Cerebellar nuclear complex (tissue), 1 donor: ENCODE measurements around the gene SPG7.

Experiments
- DNase-seq, 2 experiments: peaks; one replicate each; lab custom pipeline; 2025; lab: John Stamatoyannopoulos, UW

SPG7 gene

GRCh38 chr16:89547291-89547690 is 39.1 kb downstream of the SPG7 start:
- DNase-seq, result no peak

GRCh38 chr16:89547860-89548259 is 39.7 kb downstream of the SPG7 start:
- no peak for DNase-seq

DNA sequence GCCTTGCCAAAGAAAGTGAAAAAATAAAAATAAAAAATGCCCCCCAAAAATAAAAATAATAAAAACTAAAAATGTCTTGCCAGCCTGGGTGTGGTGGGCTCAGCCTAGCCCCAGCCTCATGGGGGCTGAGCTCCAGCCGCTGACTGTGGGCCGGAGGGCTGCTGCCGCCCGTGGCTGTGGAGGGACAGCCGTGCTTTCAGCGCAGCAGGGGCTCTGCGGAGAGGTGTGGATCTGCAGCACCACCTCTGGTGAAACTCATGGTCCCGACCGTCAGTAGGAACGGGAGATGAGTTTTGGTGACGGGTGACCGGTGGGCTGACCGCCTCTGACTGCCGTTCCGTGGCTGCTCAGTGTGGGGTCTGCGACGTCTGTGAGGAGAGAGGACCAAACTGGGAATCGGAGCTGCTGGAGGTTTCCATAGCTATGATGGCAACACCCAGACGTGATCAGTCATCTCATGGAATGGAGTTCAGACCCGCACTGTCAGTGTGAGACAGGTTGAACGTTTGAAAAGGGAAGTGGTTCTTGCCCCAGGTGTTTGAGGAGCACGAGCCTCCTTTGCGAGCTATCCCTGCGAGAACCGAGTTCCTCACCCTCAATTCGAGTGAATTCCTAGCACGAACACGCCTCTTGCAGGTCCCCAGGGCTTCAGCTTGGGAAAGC is 40.3 kb downstream of the SPG7 start:
- no peak for DNase-seq

DNA sequence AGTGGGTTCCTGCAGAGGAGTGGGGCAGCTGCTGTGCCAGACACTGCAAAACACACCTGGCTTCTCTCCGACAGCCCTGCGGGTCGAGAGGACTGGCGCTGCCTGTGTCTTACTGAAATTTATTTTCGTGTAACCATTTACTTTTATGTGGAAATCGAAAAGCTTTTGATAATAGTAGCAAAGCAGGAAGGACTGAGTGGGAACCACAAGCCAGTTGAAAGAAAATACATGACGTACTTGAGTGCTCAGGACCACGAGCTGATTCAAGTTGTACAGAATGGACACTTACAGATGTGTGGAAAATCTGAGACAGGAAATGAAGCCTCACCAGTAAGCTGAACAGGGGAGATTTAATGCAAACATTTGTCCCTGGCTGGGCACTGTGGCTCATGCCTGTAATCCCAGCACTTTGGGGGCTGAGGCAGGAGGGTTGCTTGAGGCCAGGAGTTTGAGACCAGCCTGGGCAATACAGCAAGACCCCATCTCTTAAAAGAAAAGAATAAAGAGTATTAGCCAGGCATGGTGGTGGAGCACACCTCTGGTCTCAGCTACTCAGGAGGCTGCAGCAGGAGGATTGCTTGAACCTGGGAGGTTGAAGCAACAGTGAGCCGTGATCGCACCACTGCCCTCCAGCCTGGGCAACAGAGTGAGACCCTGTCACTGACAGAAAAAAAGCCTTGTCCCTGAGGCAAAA is 41.0 kb downstream of the SPG7 start:
- DNase-seq, result no peak

GRCh38 chr16:89550421-89551007 is 42.3 kb downstream of the SPG7 start:
- DNase-seq, result no peak

- DNase-seq, result no peak
Observed at GRCh38 chr16:89552329-89552728, 44.1 kb downstream of the SPG7 start.

DNA sequence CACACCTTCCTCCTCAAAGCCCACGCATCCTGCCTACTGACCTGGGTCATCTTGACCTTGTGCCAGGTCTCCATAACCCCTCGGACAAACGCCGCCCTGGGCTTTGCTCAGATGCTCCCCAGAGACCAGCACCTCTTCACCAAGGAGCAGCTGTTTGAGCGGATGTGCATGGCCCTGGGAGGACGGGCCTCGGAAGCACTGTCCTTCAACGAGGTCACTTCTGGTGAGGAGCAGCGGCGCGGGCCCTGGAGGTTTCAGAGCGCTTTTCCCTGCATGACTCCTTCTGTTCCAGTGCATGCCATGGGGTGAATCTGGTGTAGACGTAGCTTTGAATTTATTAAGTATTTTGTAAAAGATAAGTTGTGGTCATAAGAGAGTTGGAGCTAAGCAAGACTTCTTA is 44.7 kb downstream of the SPG7 start:
- DNase-seq, result no peak

GRCh38 chr16:89553733-89554132 is 45.5 kb downstream of the SPG7 start:
- no peak for DNase-seq

DNA sequence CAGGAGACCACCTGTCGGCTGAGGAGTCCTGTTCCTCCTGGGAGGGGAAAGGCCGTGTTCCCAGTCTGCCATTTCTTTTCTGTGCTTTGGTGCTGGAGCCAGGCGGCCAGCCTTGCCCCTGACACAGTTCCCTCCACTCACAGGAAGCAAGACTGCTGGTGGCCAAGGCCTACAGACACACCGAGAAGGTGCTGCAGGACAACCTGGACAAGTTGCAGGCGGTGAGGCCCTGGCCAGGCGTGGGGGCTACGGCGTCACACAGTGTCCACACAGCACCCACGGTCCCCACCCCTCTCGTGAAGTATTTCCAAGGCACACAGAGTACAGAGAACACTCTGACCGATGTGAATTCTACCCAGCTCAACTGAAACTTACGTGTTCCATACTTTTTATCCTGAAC is 46.1 kb downstream of the SPG7 start:
- DNase-seq, result no peak

DNA sequence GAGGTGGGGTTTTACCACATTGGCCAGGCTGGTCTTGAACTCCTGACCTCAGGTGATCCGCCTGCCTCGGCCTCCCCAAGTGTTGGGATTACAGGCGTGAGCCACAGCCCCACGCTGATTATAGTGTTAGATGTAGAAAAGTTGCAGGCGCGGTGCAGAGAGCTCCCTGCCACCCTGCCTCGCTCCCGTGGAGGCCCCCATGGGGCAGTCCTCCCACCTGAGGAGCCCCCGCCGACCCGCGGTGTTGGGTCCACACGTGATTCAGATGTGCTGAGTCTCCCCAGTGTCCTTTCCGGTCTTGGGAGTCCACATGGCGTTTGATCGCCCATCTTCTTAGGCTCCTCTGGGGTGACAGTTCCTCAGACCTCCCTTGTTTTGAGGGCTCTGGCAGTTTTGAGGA is 47.1 kb downstream of the SPG7 start:
- no peak for DNase-seq

GRCh38 chr16:89555780-89556179 is 47.6 kb downstream of the SPG7 start:
- no peak for DNase-seq

DNA sequence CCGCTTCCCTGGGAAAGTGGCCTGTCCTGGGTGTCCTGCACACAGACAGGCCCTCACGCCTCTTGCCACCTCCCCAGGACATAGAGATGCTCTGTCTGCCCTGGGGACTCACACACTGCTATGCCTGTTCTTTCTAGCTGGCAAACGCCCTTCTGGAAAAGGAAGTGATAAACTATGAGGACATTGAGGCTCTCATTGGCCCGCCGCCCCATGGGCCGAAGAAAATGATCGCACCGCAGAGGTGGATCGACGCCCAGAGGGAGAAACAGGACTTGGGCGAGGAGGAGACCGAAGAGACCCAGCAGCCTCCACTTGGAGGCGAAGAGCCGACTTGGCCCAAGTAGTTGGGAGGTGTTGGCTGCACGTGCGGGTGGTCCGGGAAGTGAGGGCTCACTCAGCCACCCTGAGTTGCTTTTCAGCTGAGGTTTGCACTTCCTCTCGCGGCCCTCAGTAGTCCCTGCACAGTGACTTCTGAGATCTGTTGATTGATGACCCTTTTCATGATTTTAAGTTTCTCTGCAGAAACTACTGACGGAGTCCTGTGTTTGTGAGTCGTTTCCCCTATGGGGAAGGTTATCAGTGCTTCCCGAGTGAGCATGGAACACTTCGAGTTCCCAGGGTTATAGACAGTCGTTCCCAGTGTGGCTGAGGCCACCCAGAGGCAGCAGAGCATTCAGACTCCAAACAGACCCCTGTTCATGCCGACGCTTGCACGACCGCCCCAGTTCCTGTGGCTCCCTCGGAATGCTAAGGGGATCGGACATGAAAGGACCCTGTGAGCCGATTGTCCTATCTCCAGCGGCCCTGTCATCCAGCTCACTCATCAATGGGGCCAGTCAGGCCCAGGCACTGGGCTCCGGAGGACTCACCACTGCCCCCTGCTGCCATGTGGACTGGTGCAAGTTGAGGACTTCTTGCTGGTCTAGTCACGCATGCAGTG is 48.8 kb downstream of the SPG7 start:
- peak in 1 of 2 experiments; percentile 12 for DNase-seq

DNA sequence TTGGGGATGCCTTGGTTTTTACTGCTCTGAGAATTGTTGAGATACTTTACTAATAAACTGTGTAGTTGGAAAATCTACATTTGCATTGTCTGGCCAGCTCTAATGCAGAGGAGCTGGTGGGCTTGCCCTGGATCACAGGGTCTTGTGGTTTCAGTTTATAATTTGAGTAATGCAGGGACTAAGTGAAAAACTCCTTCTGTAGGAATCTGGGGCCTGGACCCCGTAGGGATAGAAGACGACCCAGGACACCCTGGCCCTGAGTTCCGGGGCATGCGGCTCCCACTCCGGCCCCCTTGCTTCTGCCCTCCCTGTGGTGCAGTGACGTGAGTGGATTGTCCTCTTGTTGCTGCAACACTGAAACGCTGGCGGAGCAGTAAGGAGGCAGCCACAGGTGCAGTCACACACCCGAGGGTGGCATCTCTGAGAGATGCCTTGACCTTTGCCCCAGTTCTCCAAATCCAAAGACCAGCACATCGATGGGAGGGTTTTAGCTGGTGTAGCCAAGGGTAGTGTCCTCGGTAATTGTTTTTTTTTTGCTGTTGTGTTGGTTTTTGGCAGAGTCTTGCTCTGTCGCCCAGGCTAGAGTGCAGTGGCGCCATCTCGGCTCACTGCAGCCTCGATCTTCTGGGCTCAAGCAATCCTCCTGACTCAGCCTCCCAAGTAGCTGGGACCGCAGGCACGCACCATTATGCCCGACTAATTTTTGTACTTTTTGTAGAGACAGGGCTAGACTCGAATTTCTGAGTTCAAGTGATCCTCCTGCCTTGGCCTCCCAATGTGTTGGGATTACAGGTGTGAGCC is 49.7 kb downstream of the SPG7 start:
- DNase-seq, result no peak

- DNase-seq, result peak; percentile 47 to 73
Observed at GRCh38 chr16:89560378-89561141, 52.4 kb downstream of the SPG7 start, which contains the start of gene RPL13. Gene RPL13 (plus strand): TSS chr16:89560682. CDS start chr16:89560960, 278 bp downstream.

GRCh38 chr16:89561142-89561883 is 53.1 kb downstream of the SPG7 start:
- DNase-seq, result no peak

GRCh38 chr16:89561884-89562599 is 53.8 kb downstream of the SPG7 start:
- DNase-seq, result no peak

- no peak for DNase-seq
Observed at GRCh38 chr16:89562939-89563338, 54.7 kb downstream of the SPG7 start.

- DNase-seq, result no peak
Observed at GRCh38 chr16:89563639-89564392, 55.6 kb downstream of the SPG7 start.
